Measurements from ENCODE around the gene HOXA6.

Gene HOXA6

DNA sequence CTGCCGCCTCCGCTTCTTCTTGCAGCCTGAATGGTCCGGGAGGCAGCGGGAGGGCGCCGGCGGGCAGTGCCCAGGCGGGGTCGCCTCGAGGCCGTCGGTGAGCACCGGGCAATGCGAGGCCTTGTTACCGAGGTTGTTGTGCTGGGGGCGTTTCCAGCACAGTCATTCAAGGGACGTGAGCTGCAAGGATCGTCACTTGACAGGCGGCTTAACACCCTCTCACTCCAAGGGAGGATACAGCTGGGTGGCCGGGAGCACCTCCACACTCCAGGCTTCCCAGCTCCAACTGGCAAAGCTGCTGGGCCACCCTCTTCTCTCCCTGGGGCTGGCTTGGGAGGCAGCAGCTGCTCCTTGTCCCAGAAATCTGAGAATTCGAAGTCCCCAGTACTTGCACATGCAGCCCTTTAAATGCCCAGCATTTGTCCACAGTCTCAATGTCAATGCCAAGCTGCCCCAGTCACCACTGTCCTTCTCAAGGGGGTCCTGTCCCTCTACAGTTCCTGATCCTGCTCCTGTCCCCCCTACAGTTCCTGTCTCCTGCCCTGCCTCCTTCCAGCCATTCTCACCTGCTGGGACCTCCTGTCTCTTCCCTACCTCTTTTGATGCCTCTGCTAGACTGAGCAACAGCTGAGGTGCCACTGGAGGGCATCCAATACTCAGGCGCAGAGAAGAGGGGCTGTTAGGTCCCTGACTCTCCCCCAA, 41.9 kb upstream of the HOXA6 start:
- intact Hi-C loops (cut with DNase I; ENCODE audit: low total_unique reads) = no loop called here
- no peaks in the 10 kb centered on the region for H3K36me3 ChIP-seq
- H3K9me3 ChIP-seq = no peaks in the 10 kb centered on the region
- no peak overlapping the region for H3K27ac ChIP-seq
- TF ChIP-seq, protein P1, sequence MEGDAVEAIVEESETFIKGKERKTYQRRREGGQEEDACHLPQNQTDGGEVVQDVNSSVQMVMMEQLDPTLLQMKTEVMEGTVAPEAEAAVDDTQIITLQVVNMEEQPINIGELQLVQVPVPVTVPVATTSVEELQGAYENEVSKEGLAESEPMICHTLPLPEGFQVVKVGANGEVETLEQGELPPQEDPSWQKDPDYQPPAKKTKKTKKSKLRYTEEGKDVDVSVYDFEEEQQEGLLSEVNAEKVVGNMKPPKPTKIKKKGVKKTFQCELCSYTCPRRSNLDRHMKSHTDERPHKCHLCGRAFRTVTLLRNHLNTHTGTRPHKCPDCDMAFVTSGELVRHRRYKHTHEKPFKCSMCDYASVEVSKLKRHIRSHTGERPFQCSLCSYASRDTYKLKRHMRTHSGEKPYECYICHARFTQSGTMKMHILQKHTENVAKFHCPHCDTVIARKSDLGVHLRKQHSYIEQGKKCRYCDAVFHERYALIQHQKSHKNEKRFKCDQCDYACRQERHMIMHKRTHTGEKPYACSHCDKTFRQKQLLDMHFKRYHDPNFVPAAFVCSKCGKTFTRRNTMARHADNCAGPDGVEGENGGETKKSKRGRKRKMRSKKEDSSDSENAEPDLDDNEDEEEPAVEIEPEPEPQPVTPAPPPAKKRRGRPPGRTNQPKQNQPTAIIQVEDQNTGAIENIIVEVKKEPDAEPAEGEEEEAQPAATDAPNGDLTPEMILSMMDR (IDR thresholded peaks at IDR 0.05) = no peak
- H3K4me3 ChIP-seq = no peak overlapping the region
- peak; percentile 16 to 57 for DNase-seq
- peaks cover 0 to 22% (median 12%) of the 10 kb centered on the region in 4 donors for H3K4me1 ChIP-seq
- peaks cover 0 to 91% of the 10 kb centered on the region in 2 donors for H3K27me3 ChIP-seq

DNA sequence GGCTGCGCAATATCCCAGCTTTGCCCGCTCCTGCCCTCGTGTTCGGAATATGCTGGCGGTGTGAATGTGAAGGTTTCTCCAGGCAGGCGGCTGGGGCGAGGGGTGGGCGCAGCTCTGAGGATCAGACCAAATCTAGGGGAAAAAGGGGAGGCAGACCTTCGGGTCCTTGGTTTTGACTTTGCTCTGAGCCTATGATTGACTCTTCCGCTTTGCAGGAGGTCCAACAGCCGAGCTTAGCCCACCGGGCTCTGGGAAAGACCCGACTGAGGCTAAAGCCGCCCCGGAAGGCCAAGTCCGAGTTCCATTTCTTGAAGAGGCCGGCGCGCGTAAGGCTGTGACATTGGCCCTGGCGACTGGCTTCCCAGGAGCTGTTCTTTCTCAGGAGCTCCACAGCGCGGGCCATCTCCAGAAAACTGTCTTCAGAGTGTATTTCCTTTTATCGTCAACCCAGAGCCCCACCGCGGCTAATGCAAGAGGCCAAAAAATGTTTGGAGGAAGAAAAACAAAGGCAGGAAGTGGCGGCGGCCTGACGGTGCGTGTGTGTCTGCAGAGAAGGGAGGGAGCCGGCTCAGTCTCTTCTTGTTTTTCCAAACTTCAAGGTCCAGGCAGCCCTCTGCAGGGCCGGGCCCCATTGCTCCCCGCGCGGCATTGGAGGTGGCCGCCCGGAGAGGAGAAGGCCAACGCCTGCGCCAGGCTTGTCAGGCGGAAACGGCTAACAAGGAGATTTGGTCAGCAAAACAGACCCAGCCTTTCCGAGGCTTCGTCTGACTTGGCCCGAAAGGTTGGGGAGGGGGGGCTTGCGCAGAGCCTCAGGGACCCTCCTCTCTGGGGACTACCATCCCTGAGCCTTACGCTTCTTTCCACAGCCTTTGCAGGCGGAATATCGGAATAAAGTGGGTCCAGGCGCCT, 41.1 kb upstream of the HOXA6 start:
- TF ChIP-seq, protein P1 (IDR thresholded peaks at IDR 0.05) = no peak
- H3K27ac ChIP-seq = peak overlapping the region in 1 of 2 donors; percentile 44
- H3K36me3 ChIP-seq = no peaks in the 10 kb centered on the region
- intact Hi-C loops (cut with DNase I; ENCODE audit: low total_unique reads) = no loop called here
- H3K4me3 ChIP-seq = peak overlapping the region; percentile 3 to 4
- H3K4me1 ChIP-seq = peaks cover 0 to 30% (median 20%) of the 10 kb centered on the region in 4 donors
- DNase-seq = peak; percentile 38 to 66
- peaks cover 0 to 91% of the 10 kb centered on the region in 2 donors for H3K27me3 ChIP-seq
- H3K9me3 ChIP-seq = no peaks in the 10 kb centered on the region

- Histone ChIP-seq H3K9me3 (no peaks in the 10 kb centered on the region), H3K27me3 (peaks cover 0 to 91% of the 10 kb centered on the region in 2 donors), H3K36me3 (no peaks in the 10 kb centered on the region), H3K4me1 (peaks cover 0 to 30% (median 24%) of the 10 kb centered on the region in 4 donors), H3K27ac (peak overlapping the region in 1 of 2 donors; percentile 44), H3K4me3 (peak overlapping the region in 1 of 2 donors; percentile 4)
- DNase-seq = peak; percentile 19 to 62
- TF ChIP-seq, protein P1 (IDR thresholded peaks at IDR 0.05) = no peak
- intact Hi-C loops (cut with DNase I; ENCODE audit: low total_unique reads) = no loop called here
Observed at GRCh38 chr7:27187475-27188385, 40.2 kb upstream of the HOXA6 start.

- H3K4me1 ChIP-seq = peaks cover 0 to 23% (median 21%) of the 10 kb centered on the region in 4 donors
- TF ChIP-seq, protein P1 (IDR thresholded peaks at IDR 0.05) = no peak
- no peak overlapping the region for H3K4me3 ChIP-seq
- H3K27ac ChIP-seq = no peak overlapping the region
- intact Hi-C loops (cut with DNase I; ENCODE audit: low total_unique reads) = no loop called here
- no peaks in the 10 kb centered on the region for H3K9me3 ChIP-seq
- H3K27me3 ChIP-seq = peaks cover 0 to 92% of the 10 kb centered on the region in 2 donors
- DNase-seq = peak; percentile 9 to 35
- no peaks in the 10 kb centered on the region for H3K36me3 ChIP-seq
Observed at GRCh38 chr7:27186668-27187474, 39.3 kb upstream of the HOXA6 start.

Measured in tibial artery (tissue), 4 donors.